ENCODE results near the gene TFIP11. TPM values are rescaled to one million over a fixed set of nuclear protein-coding genes. Genes with fewer than 3 reads are reported as not detected.
A peak's percentile ranks its signal among the peaks of the same experiment; 100 is the strongest.

TFIP11 gene
- total and polyA plus RNA-seq, 12 donors, result 18.8 to 25.5 (median 23.0) TPM

DNA sequence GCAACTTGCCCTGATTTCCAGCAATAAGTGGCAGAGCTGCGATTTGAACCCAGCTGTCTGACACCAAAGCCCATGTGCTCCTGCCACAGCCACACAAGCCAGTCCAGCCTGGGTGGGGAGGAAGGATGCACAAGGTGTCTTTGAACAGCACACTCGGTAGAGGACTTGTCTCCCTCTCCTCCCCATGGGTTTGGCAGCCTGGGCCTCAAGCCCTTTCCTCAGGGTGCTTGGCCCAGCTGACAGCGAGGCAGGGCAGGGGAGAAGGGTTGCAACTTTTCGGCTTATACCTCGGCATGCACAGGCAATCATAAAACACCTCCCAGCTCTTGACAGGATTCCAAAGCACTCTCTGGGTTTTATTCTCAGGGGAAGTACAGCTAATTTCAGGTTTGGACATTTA is 63.9 kb downstream of the TFIP11 start:
- no peaks in the 10 kb centered on the region for H3K27me3 ChIP-seq
- no peaks in the 10 kb centered on the region for H3K9me3 ChIP-seq
- no peak overlapping the region for H3K4me3 ChIP-seq
- WGBS, 2 donors, result 37 to 43% methylated on average over 5 of the region's 5 CpGs
- ATAC-seq (peak in 2 of 8 donors; percentile 16 to 22), DNase-seq (no peak)
- no peak for TF ChIP-seq CTCF (IDR thresholded peaks at IDR 0.05)
- intact Hi-C loops (cut with DNase I), result no loop called here
- H3K27ac ChIP-seq, result no peak overlapping the region
- H3K36me3 ChIP-seq, result peaks cover 0 to 35% (median 20%) of the 10 kb centered on the region in 9 donors
- peaks cover 0 to 9% (median 0%) of the 10 kb centered on the region in 9 donors for H3K4me1 ChIP-seq

DNA sequence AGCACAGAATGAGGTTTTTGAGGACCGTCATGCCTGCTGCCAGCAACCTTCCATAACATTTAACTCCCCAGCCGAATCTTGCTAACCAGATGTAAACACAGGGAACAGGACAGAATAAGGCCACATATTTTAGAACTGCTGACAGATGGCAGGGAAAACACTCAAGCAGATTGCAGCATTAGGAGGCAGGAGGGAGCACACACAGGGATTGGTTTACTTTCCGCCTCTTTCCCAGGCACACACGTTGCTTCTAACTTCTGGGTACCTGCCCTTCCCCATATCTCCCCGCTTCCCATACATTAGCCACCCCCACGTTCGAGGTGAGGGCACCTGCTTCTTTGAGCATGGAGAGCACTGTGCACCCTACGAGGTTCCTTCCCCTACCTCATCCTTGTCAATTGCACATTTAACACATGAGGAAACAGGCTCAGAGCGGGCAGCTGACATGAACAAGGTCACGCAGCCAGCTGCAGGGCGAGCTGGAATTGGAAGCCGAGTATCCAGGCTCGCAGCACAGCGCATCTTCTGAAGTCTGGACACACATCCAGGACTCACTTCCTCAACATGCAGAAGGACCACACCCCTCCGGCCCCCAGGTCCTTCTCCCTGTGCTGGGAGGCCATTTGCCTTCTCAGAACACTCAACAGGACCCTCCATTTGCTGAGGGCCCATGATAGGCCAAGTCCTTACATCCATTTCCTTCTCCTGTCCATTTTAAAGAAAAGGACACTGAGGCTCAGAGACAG is 64.5 kb downstream of the TFIP11 start:
- TF ChIP-seq CTCF (IDR thresholded peaks at IDR 0.05), result no peak
- H3K9me3 ChIP-seq, result no peaks in the 10 kb centered on the region
- H3K27me3 ChIP-seq, result no peaks in the 10 kb centered on the region
- ATAC-seq (no peak), DNase-seq (no peak)
- H3K36me3 ChIP-seq, result peaks cover 0 to 30% (median 14%) of the 10 kb centered on the region in 9 donors
- H3K27ac ChIP-seq, result no peak overlapping the region
- 79 to 81% methylated on average over 15 of the region's 15 CpGs for WGBS, 2 donors
- intact Hi-C loops (cut with DNase I), result loop anchor here in 1 of 10 donors (1.0 kb wide), 1 partner anchor 16 kb away; no protein-coding TSS in a partner anchor
- peaks cover 0 to 9% (median 0%) of the 10 kb centered on the region in 9 donors for H3K4me1 ChIP-seq
- H3K4me3 ChIP-seq, result no peak overlapping the region

DNA sequence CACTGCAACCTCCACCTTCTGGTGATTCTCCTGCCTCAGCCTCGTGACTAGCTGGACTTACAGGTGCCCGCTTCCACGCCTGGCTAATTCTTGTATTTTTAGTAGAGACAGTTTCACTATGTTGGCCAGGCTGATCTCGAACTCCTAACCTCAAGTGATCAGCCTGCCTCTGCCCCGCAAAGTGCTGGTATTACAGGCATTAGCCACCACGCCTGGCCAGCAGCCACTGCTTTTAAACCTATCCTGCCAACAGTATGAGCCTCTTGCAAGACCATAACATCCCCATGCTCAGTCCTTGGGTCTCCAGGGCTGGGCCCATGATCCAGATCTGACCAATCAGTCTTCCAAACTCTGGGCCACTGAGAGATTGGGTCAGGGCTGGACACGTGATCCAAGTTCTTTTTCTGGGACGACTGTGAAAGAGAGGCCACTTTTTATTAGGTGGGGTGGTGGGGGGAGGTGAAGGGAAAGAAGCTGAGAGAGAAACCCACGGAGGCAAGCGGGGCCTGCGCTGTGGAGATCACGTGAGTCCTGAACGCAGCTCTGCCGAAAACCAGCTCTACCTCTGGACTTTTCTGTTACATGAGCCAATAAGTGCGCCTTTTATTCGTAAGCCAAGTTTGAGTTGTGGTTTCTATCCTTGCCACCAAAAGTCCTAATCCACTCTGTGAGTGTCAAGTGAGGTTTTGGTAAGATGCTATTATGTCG is 65.3 kb downstream of the TFIP11 start:
- WGBS, 2 donors, result 90% methylated on average over 17 of the region's 17 CpGs
- DNase-seq, result no peak
- Histone ChIP-seq H3K4me1 (peaks cover 0 to 9% (median 0%) of the 10 kb centered on the region in 9 donors), H3K27me3 (no peaks in the 10 kb centered on the region), H3K36me3 (peaks cover 0 to 22% (median 11%) of the 10 kb centered on the region in 9 donors), H3K27ac (no peak overlapping the region), H3K4me3 (no peak overlapping the region), H3K9me3 (no peaks in the 10 kb centered on the region)
- ATAC-seq, result no peak
- intact Hi-C loops (cut with DNase I), result loop anchor here in 1 of 10 donors (1.0 kb wide), 1 partner anchor 16 kb away; no protein-coding TSS in a partner anchor
- no peak for TF ChIP-seq CTCF (IDR thresholded peaks at IDR 0.05)

GRCh38 chr22:26445577-26446275 is 66.5 kb downstream of the TFIP11 start:
- ATAC-seq, result no peak
- no peak for DNase-seq

More at GRCh38 chr22:26445577-26446275, 66.5 kb downstream of the TFIP11 start:
- Histone ChIP-seq H3K4me1 (peaks cover 0 to 9% (median 0%) of the 10 kb centered on the region in 9 donors), H3K27me3 (peaks cover 0 to 2% (median 0%) of the 10 kb centered on the region in 7 donors), H3K9me3 (no peaks in the 10 kb centered on the region), H3K27ac (no peak overlapping the region), H3K4me3 (no peak overlapping the region), H3K36me3 (peaks cover 0 to 13% (median 2%) of the 10 kb centered on the region in 9 donors)
- WGBS, 2 donors, result 80% methylated on average over 15 of the region's 15 CpGs
- TF ChIP-seq CTCF (IDR thresholded peaks at IDR 0.05), result no peak
- intact Hi-C loops (cut with DNase I), result no loop called here

Measured in heart right ventricle (tissue), 16 donors.